ENCODE results near the gene ECE1.

DNA sequence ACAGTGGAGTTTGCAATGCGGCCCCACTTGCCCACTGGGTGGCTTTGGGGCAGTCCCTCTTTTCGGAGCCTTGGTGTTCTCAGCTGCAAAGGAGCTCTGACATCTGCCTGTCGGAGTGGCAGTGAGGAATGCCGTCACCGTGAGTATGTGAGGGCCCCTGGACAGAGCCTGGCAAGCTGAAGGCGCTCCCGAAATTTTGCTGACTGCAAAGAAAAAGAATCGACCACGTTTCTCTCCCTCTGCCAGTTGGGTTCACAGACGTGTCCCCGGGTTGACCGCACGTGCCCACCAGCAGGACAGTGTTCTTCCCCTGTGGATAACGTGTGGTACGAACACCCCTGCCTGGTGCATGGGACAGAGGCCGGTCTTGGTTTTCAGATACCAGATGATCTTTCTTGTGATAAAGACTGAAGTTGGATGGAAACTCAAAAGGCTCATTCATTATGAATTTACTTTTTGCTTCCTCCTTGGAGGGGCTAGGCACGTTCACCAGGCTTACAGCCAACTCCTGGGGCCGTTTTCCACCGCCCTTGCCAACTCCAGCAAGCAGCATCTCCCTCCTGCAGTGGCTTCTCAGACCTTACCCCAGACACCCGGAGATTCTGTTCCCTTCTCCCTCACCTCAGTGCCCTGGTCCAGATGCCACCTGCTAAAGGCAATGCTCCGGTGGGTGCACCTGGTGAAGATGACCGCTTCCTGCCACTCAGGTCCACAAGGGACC is 29.7 kb downstream of the ECE1 start:
- no peak for TF ChIP-seq POLR2AphosphoS2 (IDR thresholded peaks at IDR 0.05; ENCODE audit: low read depth, low read length)
- TF ChIP-seq TAF1 (IDR thresholded peaks at IDR 0.05; ENCODE audit: borderline replicate concordance, low read depth, low read length): no peak
- TF ChIP-seq, protein P1, sequence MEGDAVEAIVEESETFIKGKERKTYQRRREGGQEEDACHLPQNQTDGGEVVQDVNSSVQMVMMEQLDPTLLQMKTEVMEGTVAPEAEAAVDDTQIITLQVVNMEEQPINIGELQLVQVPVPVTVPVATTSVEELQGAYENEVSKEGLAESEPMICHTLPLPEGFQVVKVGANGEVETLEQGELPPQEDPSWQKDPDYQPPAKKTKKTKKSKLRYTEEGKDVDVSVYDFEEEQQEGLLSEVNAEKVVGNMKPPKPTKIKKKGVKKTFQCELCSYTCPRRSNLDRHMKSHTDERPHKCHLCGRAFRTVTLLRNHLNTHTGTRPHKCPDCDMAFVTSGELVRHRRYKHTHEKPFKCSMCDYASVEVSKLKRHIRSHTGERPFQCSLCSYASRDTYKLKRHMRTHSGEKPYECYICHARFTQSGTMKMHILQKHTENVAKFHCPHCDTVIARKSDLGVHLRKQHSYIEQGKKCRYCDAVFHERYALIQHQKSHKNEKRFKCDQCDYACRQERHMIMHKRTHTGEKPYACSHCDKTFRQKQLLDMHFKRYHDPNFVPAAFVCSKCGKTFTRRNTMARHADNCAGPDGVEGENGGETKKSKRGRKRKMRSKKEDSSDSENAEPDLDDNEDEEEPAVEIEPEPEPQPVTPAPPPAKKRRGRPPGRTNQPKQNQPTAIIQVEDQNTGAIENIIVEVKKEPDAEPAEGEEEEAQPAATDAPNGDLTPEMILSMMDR (IDR thresholded peaks at IDR 0.05 in 2 of 3, conservative IDR thresholded peaks at IDR 0.05 in 1 of 3; ENCODE audit: control insufficient read depth in 2 of 3, extremely low read depth in 1 of 3, insufficient read depth in 1 of 3, low read depth in 3 of 3, low read length in 3 of 3): no peak
- TF ChIP-seq POLR2AphosphoS5 (IDR thresholded peaks at IDR 0.05; ENCODE audit: low read length): no peak
- TF ChIP-seq NFIC (IDR thresholded peaks at IDR 0.05; ENCODE audit: low read depth, low read length): no peak
- TF ChIP-seq, protein P2, sequence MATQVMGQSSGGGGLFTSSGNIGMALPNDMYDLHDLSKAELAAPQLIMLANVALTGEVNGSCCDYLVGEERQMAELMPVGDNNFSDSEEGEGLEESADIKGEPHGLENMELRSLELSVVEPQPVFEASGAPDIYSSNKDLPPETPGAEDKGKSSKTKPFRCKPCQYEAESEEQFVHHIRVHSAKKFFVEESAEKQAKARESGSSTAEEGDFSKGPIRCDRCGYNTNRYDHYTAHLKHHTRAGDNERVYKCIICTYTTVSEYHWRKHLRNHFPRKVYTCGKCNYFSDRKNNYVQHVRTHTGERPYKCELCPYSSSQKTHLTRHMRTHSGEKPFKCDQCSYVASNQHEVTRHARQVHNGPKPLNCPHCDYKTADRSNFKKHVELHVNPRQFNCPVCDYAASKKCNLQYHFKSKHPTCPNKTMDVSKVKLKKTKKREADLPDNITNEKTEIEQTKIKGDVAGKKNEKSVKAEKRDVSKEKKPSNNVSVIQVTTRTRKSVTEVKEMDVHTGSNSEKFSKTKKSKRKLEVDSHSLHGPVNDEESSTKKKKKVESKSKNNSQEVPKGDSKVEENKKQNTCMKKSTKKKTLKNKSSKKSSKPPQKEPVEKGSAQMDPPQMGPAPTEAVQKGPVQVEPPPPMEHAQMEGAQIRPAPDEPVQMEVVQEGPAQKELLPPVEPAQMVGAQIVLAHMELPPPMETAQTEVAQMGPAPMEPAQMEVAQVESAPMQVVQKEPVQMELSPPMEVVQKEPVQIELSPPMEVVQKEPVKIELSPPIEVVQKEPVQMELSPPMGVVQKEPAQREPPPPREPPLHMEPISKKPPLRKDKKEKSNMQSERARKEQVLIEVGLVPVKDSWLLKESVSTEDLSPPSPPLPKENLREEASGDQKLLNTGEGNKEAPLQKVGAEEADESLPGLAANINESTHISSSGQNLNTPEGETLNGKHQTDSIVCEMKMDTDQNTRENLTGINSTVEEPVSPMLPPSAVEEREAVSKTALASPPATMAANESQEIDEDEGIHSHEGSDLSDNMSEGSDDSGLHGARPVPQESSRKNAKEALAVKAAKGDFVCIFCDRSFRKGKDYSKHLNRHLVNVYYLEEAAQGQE (IDR thresholded peaks at IDR 0.05; ENCODE audit: low read depth, low read length): no peak
- no peak for TF ChIP-seq MXI1 (IDR thresholded peaks at IDR 0.05; ENCODE audit: low read depth, low read length)
- TF ChIP-seq, protein P3, sequence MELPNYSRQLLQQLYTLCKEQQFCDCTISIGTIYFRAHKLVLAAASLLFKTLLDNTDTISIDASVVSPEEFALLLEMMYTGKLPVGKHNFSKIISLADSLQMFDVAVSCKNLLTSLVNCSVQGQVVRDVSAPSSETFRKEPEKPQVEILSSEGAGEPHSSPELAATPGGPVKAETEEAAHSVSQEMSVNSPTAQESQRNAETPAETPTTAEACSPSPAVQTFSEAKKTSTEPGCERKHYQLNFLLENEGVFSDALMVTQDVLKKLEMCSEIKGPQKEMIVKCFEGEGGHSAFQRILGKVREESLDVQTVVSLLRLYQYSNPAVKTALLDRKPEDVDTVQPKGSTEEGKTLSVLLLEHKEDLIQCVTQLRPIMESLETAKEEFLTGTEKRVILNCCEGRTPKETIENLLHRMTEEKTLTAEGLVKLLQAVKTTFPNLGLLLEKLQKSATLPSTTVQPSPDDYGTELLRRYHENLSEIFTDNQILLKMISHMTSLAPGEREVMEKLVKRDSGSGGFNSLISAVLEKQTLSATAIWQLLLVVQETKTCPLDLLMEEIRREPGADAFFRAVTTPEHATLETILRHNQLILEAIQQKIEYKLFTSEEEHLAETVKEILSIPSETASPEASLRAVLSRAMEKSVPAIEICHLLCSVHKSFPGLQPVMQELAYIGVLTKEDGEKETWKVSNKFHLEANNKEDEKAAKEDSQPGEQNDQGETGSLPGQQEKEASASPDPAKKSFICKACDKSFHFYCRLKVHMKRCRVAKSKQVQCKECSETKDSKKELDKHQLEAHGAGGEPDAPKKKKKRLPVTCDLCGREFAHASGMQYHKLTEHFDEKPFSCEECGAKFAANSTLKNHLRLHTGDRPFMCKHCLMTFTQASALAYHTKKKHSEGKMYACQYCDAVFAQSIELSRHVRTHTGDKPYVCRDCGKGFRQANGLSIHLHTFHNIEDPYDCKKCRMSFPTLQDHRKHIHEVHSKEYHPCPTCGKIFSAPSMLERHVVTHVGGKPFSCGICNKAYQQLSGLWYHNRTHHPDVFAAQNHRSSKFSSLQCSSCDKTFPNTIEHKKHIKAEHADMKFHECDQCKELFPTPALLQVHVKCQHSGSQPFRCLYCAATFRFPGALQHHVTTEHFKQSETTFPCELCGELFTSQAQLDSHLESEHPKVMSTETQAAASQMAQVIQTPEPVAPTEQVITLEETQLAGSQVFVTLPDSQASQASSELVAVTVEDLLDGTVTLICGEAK (IDR thresholded peaks at IDR 0.05; ENCODE audit: borderline replicate concordance): no peak
- no peak for TF ChIP-seq TARDBP (IDR thresholded peaks at IDR 0.05; ENCODE audit: borderline replicate concordance)

Measured in GM12878 (cell line).